Stimulated activated CD4-positive, alpha-beta T cell treated with anti-CD3 and anti-CD28 coated beads, Interleukin-1b, Interleukin-23, amount 100 ng/mL, for 48 hours (primary cell): ENCODE results near the gene CLMN.

Experiments used
- DNase-seq: peaks from one replicate; pipeline ENCODE4 v3.0.0-alpha.2; 2020

The CLMN gene

DNA sequence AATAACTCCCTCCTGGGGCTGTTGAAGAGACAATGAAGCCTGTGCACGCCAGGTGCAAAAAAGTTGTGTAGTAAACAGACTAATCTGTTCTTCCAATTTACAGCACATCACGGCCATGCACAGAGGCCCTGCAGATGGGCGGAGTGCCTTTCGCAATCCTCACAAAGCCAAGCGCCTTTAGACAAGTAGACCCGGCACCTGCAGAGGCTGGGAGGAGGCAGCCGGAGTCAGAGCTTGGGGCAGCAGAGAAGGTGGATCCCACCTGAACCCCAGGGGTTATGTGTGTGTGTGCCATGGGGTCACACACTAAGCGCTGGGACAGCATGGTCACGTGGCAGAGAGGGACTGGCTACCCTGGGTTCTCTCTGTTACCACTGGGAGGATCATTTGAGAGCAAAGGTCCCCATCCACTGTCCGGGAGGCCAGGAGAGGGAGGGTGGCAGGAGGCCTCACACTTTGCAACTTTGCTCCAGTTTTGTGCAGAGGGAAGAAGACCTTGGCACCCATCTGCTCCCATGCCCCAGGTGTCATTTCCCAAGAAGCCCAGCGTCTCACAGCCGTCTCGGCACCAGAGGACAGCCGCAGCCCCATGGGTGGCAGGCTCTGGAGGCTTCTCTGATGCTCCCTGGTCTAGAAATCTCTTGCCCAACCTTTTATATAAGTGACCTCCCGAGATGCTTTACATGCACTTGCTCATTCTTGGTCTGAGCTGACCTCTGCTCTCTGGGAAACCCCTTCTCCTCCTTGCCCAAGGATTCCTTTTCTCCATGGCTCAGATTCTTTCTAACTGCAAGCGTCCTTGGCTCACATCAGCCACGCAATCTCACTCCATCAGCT is 82.4 kb downstream of the CLMN start:
- DNase-seq: no peak

DNA sequence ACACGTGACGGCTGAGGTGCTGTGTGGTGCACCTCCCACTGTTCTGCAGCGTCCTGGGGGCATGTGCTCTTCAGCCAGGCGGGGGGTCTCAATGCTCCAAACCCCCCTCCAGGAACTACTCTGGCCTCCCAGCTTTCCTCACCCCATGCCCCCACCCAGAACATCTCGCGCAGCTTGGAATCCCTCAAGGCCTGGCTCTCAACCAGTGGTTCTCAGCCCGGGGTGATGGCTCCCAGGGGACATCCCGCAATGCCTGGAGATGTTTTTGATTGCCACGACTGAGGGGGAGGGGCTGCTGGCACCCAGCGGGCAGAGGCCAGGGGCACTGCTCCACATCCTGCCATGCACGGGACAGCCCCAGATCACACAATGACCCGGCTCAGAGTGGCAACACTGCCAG is 83.5 kb downstream of the CLMN start:
- no peak for DNase-seq

DNA sequence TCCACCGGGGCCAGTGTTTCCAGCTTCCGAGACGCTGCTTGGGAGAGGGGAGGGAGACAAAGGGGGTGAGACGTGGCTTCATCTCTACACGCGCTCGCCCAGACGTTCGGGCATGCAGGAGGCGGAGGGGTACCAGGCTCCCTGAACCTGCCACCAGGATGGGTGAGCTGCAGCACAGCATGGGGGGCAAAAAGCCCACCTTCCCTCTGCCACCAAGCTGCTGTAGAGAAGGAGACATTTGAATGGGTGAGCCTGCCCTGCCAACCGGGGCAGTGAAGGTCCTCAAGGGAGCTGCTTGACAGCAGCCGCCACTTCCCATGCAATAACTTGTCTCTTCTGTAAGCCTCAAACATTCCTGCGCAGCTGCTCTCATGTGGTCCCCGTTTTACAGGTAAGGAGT is 83.9 kb downstream of the CLMN start:
- DNase-seq: no peak

DNA sequence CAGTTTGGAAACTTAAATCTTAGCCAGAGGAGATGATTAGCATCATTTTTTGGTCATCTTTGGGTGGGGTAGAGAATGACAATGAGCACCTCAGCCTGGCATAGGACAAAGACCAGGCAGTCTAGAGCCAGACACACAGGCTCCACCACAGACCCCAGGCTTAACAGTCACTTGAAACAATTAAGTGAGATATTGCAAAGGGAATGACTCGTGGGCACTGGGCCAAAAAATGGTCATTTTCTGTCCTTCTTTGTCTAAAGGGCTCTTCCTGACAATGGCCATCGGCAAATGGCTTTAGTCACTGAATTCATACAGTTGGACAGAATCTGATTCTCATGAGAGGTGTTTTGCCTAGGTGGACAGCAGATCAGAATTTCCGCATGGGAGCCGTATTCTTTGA is 84.4 kb downstream of the CLMN start:
- DNase-seq: no peak

DNA sequence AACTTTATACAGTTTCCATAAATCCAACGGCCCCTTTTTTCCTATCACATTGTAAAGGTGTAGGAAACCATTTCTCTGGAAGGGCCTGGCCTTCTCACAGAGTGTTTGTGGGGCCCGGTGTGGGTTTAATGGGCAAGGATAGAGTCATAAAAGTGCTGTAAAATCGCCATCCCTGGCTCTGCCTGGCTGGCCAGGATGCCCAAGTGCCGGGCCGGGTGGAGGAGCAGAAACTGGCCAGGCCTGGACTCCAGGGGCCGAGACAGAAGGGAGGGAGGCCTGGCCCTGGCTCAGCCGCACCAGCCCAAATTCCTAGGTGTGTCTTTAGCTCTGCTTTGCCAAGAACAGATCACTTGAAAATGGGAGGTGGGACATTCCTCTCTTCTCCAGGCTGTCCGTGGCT is 85.3 kb downstream of the CLMN start:
- DNase-seq: no peak

DNA sequence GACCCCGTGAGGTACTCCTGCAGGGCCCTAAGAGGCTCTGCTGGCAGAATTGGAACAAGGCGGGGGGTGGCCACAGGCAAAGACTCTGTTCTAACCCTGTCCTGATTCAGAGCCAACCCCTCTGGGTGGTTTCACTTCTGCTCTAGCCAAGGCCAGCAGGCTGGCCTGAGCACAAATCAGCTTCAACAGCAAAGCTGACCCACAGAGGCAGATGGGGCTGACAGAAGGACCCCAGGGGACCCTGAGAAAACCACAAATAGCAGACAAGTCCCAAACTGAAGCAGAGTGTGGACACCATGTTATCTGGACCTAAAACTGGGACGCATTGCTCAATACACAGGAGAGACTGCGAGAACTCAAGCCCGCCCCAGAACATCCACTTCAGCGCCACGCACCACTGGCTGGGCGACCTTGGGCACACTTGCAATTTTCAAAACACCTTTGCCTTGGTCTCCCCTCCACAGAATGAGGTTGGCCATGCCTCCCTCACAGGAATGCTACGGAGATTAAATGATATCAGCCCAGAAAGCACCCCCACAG is 85.9 kb downstream of the CLMN start:
- no peak for DNase-seq

DNA sequence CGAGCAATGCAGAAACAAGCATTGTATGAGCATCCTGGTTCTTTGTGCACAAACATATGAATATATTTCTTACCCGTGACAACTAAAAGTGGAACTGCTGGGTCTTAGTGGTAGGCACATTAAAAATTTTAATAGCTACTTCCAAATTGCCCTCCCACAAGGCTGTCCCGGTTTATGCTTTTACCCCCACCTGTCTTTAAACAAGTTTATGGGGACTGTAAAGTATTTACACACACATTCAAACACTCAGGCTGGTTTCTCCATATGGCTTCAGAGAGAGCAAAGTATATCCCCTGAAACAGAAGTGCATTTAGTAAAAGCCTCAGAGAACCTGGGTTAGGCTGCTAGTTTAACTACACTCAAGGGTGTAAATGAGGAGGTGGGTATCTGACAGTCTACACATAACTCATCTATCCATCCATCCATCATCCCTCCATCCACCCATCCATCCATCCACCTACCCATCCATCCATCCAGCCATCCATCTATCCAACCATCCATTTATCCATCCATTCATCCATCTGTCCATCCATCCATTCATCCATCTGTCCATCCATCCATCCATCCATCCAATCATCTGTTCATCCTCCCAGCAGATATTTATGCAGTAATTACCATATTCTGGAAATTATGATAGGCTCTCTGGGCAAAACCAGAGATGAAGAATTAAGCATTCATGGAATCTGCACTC is 86.7 kb downstream of the CLMN start:
- DNase-seq: no peak

DNA sequence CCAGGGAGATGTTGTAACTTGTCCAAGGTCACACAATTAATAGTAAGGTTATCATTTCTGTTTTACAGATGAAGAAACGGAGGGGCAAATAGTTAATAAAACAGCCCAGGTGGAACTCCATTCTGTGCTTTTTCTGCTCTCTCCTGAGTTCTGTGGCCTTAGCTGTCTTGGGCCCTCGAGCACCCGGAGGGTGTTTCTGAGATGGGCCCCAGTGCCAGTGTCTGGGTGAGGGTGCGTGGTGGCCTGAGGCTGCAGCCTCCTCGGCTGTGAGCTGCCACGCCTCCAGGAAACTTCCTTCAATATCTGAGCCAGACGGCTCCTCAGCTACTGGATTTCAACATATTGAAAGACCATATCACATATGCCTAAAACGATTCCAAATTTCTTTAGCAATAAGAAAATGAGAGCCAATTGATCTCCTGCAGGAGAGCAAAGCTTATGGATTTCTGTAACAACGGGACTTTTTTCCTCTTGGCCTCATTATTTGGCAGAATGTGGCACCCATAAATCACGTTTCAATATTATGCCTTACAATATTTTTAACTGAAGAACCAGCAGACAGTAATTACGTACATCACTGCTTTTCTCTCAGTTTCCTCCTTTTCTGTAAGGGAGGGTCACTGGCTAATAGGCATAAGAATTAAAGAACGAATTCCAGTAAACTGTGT is 87.6 kb downstream of the CLMN start:
- no peak for DNase-seq

DNA sequence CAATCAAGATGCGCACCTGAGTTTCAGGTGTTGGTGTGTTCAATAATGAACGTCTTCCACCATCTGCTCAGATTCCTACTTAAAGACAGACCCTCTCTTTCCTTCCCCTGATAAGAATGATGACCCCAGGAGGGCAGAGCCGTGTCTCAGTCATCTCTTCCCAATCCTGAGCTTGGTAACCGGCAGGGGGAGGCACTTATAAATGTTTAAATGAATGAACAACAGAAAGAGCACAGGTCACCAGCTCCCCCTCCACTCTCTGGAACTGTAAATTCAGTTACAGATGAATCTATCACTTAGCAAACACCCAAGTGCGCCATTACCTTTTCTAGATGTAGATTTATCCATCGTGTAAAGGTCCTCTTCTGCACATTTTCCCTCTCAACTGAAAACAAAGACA is 90.0 kb downstream of the CLMN start:
- DNase-seq: no peak

DNA sequence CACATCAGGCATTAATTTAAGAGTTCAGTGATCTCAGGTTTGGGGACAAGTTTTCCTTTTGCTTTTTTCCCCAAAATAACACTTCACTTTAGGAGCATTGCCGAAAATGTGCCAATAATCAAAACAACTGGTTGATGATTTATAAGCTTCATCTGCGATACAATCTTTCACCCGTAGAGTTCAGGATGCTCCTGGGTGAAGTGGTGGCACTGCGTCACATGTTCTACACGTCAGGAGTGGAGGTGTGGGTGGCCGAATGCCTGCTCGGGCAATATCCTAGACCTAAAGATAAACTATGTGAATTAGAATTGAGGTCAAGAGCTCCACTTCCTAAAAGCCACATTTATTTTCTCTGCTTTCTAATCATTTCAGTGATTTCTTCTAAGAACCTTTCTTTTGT is 91.5 kb downstream of the CLMN start:
- DNase-seq: no peak

DNA sequence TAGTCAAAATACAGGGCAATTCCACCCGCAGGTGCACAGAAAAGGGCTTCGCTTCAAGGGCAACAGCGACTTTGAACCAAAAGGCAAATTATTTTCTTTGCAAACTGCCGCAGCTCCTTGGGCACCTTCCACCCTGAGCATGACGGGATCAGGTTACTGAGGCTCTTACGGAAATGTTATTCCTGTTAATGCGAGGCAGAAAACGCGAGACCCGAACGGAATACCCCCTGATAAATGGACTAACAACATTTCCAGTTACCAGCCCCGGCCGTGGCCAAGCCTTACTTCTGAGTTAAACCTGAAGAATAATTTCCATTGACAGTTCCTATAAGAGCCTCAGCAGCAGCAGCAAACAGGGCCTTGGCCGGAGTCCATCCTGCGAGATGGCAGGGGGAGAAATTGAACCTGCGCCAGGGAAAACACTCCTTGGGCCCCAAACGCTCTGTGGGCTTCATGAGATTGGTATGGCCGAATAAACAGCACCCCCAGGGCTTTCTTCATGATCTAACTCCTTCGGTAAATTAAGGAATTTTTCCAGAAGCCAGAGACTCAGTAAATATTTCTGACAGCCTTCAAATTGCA is 92.3 kb downstream of the CLMN start:
- no peak for DNase-seq

DNA sequence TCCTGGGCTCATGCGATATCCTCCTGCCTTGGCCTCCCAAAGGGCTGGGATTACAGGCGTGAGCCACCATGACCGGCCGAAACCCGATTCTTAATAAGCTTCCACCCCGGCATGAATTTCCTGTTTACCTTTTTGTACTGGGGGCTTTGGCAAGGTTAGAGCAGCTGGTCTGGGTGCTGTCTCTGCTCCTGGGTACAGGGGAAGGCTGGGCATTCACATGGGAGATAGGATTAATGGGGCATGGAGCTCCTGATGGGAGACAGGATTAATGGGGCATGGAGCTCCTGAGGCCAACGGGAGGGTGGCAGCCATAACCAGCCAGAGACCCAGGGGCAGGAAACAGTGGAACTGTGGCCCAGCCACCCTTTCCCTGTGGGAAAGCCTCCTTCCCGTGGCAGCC is 92.9 kb downstream of the CLMN start:
- DNase-seq: no peak

DNA sequence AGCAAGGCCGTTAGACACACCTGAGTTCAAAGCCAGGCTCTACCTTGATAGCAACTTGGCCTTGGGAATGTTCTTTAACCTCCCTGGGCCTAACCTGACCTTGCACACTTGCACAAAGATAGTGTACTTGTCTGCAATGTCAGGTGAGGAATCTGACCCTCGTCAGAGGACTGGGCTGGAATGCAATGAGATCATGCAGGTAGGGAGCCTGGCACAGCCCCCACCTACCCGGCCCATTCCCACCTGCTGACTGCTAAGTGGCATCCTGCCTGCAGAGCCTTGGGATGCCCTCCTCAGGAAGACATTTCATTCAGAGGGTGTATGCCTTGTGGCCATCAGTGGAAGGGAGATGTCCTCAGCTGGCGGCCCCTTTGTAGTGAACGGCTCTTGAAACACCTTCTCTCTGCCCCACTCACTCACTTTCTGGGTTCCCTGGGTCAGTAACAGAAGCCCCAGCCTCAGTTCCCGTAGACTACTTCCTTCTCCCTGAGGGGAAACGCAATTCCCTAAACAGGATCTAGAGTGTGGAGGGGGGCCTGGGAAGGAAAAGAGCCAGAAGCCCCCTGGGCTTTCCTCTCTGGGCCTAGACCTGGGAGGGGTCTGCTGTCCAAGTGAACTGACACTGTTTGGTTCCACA is 94.3 kb downstream of the CLMN start:
- DNase-seq: no peak

DNA sequence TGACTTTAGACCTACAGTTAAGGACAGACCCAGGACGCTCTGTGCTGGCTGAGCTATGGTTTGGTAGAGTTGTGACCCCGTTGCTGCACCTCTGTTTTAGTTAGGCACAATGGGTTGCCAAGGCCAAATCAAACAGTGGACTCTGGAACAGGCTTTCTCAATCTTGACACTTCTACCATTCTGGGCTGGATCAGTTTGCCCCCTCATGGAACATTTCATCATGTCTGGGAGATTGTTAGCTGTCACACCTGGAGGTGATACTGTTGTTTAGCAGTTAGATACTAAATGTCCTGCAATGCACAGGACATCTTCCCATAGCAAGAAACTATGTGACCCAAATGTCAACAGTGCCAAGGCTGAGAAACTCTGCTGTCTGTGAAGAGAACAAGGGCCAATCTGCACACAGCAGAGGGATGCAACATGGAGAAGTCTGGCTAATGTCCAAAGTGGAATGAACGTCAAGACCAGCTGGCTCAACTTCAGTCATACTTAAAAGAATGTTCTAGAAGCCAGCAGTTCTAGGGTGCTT is 96.8 kb downstream of the CLMN start:
- no peak for DNase-seq

DNA sequence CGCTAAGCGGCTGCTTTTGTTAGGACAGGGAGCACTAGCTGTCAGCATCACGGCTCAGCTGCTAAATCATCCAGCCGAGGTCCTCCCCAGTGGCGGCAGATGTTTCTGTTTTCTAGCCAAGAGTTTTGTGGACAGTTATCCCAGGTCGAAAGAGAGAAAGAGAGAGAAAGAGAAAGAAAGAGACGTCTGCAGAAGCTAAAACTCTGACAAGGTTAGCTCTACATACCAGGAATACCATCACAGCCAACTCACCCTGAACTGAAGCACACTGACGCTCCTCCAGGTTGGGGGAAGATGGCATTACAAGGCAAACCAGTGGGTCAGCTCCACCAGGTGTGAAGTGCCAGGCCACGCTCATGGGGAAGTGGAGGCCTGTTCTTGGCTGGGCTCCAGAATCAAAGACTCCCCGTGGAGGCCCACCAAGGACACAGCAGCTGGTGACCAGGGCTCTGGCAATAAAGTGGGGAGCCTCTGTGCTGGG is 97.5 kb downstream of the CLMN start:
- DNase-seq: no peak

DNA sequence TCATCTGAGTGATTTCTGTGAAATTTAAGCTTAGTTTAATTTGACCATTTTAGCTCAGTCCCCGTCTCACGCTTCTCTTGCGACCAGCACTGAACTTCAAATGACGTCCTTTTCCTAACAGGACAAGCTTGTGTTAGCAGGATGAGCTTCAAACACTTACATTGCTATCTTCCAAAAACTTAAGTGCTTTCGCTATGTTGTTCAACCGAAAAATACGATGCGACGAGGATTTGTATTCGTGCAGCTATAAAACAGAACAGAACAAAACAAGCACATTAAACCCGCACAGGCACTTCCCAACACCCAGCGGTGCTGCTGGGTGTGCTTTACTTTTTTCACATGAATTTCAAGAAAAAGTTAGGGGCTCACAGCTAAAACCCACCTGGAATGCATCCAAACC is 98.2 kb downstream of the CLMN start:
- no peak for DNase-seq

DNA sequence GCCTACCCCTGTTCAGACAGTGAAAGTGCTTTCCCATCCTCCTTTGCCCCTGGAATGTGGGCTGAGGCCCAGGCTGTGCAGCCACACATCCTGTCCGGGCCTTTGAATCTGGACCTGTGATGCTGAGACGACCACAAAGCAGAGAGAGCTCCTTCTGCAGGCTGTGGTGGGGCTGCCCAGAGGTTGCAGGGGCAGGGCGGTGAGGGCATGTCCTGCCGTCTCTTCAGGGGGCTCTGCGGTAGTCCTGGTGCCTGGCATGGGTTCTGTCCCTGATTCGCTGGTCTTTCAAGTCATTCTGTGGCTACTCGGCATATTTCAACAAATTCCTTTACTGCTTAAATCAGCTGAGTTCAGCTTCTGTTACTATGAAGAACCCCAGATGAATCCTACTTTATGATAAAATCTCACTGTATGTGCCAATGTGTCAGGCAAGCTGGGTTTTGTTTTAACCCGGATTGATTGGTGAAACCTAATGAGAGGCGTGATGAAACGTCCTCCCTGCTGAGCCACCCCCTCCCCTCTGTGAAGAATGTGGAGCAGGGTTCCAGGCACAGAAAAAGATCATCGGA is 99.0 kb downstream of the CLMN start:
- no peak for DNase-seq

DNA sequence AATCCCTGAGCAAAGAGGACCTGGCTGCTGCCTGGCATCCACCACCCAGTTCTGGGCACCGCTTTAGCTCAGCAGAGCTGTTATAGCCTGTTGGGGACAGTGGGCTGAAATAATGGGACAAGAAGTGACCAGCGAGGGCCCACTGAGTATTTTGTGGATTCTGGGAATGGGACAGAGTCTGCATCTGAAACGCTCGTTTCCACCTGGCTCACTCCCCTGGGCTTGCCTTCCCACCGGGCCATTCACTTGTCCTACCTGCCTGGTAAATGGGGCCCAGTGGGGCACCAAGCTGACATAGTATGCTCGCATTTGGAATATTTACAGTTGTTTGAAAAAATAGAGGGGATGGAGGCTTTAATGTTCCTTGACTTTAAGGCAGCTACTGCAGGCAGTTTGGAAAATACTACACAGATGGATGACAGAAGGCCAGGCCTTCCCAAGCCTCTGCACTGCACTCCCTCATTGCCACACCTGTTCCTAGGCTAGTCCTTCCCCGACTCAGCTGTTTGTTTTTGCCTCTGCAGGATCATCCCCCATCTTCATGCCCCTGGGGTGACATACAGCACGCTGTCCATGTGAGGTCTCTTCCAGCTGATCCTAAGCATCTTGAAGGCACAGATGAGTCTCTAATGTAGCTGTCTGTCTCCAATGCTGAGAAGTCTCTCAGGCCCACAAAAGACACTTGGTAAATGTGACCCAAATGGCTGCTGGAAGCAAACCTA is 101.1 kb downstream of the CLMN start:
- no peak for DNase-seq

DNA sequence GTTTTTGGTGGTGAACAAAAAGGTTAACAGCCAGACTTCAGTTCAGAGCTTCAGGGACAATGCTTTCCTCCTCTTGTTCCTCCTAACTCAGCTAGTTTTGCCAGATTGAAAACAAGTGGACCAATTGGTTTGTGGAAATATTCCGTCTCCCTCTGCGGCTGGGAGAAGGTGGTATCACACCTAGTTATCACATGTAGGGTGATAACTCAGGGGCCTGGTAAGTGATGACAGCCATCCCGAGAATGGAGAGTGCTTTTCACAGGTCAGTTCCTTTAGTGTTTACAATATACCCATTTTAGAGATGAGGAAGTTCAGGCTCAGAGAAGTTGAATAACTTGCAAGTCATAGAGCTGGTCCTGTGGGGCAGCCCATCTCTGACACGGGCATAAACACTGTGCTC is 101.7 kb downstream of the CLMN start:
- DNase-seq: no peak

DNA sequence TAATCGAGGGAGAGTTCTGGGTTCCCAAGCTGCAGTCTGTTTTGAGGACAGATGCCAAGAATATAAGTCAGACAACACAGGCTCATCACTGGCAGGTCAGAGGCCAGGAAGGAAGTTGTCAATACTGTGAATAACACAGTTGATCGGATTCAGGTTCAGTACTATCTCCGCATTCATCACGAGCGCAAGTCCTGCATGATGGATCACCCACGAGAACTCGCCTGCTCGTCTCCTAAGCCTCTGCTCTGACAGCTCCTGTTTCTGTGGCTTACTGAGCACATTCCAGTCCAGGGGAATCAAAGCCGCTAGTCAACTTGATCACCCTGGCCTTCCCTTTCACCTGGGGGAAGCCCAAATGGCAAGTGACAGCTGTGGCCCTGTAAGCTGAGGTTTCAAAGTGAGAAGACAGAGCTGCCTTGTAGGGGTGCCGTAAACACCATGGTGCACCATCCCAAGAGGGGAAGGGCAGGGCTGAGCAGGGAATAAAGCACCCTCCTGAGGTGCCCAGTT is 102.3 kb downstream of the CLMN start:
- no peak for DNase-seq

DNA sequence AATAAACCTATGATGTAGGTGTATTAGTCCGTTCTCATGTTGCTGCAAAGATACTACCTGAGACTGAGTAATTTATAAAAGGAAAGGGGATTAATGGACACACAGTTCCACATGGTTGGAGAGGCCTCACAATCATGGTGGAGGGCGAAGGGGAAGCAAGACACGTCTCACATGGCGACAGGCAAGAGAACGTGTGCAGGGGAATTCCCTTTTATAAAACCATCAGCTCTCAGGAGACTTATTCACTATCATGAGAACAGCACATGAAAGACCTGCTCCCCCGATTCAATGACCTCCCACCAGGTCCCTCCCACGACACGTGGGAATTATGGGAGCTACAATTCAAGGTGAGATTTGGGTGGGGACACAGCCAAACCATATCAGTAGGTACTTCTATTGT is 103.7 kb downstream of the CLMN start:
- no peak for DNase-seq
